Gastrocnemius medialis (tissue), 4 donors: ENCODE data around the gene DPT.

ENCODE experiments used
- CTCF ChIP-seq, 5 experiments: fragments of 450-650 bp in 3 of 5; fragments of 200-600 bp in 2 of 5; sonication (generic) in 2 of 5; IDR thresholded peaks in 4 of 5; conservative IDR thresholded peaks in 1 of 5; 1 replicate in 4 of 5; 2 replicates in 1 of 5; pipeline ENCODE4 v1.5.1; 2016 to 2019; ENCODE audit warnings: antibody characterized with exemption in 5 of 5, mild to moderate bottlenecking in 3 of 5, moderate library complexity in 3 of 5
- POLR2A ChIP-seq, 2 donors: fragments of 450-650 bp; IDR thresholded peaks; one replicate each; pipeline ENCODE4 v1.6.1; 2017; ENCODE audit warnings: antibody characterized with exemption in 2 of 2, mild to moderate bottlenecking in 2 of 2, moderate library complexity in 2 of 2

GRCh38 chr1:168725060-168725459 is 3.9 kb downstream of the DPT start:
- no peak for TF ChIP-seq CTCF (IDR thresholded peaks at IDR 0.05 in 4 of 5, conservative IDR thresholded peaks at IDR 0.05 in 1 of 5)
- no peak for TF ChIP-seq POLR2A (IDR thresholded peaks at IDR 0.05)
